ENCODE data around the gene APEX1.

- TF ChIP-seq, protein P1, sequence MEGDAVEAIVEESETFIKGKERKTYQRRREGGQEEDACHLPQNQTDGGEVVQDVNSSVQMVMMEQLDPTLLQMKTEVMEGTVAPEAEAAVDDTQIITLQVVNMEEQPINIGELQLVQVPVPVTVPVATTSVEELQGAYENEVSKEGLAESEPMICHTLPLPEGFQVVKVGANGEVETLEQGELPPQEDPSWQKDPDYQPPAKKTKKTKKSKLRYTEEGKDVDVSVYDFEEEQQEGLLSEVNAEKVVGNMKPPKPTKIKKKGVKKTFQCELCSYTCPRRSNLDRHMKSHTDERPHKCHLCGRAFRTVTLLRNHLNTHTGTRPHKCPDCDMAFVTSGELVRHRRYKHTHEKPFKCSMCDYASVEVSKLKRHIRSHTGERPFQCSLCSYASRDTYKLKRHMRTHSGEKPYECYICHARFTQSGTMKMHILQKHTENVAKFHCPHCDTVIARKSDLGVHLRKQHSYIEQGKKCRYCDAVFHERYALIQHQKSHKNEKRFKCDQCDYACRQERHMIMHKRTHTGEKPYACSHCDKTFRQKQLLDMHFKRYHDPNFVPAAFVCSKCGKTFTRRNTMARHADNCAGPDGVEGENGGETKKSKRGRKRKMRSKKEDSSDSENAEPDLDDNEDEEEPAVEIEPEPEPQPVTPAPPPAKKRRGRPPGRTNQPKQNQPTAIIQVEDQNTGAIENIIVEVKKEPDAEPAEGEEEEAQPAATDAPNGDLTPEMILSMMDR (IDR thresholded peaks at IDR 0.05; ENCODE audit: borderline replicate concordance, extremely low read depth, low read length, poor library complexity, severe bottlenecking) = no peak
- no peak for TF ChIP-seq EZH2 (IDR thresholded peaks at IDR 0.05; ENCODE audit: borderline replicate concordance, low read depth, low read length, severe bottlenecking)
Measured at GRCh38 chr14:20446889-20447288, 8.1 kb upstream of the APEX1 start.
